Mesenchymal stem cell (in vitro differentiated cells and primary cell): ENCODE measurements around the gene PBOV1.

Source experiments
- DNase-seq: peaks from one replicate; pipeline ENCODE4 v3.0.0-alpha.2; 2013
- H2AFZ ChIP-seq: one replicate; pipeline ENCODE4 v1.6.1; 2013; ENCODE audit warnings: low read depth, mild to moderate bottlenecking, control low read depth, inconsistent platforms, low read length, moderate library complexity
- H2AK5ac ChIP-seq: 2 replicates; pipeline ENCODE4 v1.6.1; 2013; ENCODE audit warnings: low read length, moderate library complexity, mild to moderate bottlenecking, inconsistent platforms; ENCODE audit not compliant: severe bottlenecking
- H2BK120ac ChIP-seq: one replicate; pipeline ENCODE4 v1.6.1; 2013; ENCODE audit warnings: low read depth, mild to moderate bottlenecking, inconsistent platforms, low read length, moderate library complexity
- H2BK12ac ChIP-seq, 2 experiments: one replicate each; pipeline ENCODE4 v1.6.1; 2013; ENCODE audit warnings: inconsistent platforms in 2 of 2, low read length in 2 of 2, mild to moderate bottlenecking in 2 of 2, moderate library complexity in 2 of 2, control low read depth in 1 of 2
- H2BK15ac ChIP-seq: one replicate; pipeline ENCODE4 v1.6.1; 2013; ENCODE audit warnings: mild to moderate bottlenecking, low read depth, inconsistent platforms; ENCODE audit not compliant: poor library complexity, severe bottlenecking
- H2BK5ac ChIP-seq: 2 replicates; pipeline ENCODE4 v1.6.1; 2013; ENCODE audit warnings: low read depth, mild to moderate bottlenecking, low read length, control low read depth, inconsistent platforms; ENCODE audit not compliant: poor library complexity, severe bottlenecking
- H3K14ac ChIP-seq, 2 experiments: one replicate each; pipeline ENCODE4 v1.6.1; 2013; ENCODE audit warnings: inconsistent platforms in 2 of 2, low read length in 2 of 2, control low read depth in 1 of 2, mild to moderate bottlenecking in 1 of 2, moderate library complexity in 1 of 2
- H3K18ac ChIP-seq, 2 experiments: one replicate each; pipeline ENCODE4 v1.6.1; 2013; ENCODE audit warnings: inconsistent platforms in 2 of 2, low read length in 2 of 2, control low read depth in 1 of 2, low read depth in 1 of 2, mild to moderate bottlenecking in 1 of 2
- H3K23ac ChIP-seq, 2 experiments: one replicate each; pipeline ENCODE4 v1.6.1; 2013; ENCODE audit warnings: inconsistent platforms in 2 of 2, low read length in 2 of 2, mild to moderate bottlenecking in 2 of 2, moderate library complexity in 2 of 2, control low read depth in 1 of 2
- H3K27ac ChIP-seq: 2 replicates; pipeline ENCODE4 v1.5.1; 2013; ENCODE audit warnings: mild to moderate bottlenecking, moderate library complexity, low read length, control low read depth, inconsistent platforms; ENCODE audit not compliant: poor library complexity, severe bottlenecking
- H3K27me3 ChIP-seq, 2 experiments: 2 replicates each; pipeline versions ENCODE4 v1.6.1 to v1.7.0; 2013; ENCODE audit warnings: low read length in 2 of 2, mild to moderate bottlenecking in 2 of 2, moderate library complexity in 2 of 2, control low read depth in 1 of 2, inconsistent platforms in 1 of 2; ENCODE audit not compliant: control insufficient read depth in 1 of 2, insufficient read depth in 1 of 2
- H3K36me3 ChIP-seq, 2 experiments: 2 replicates each; pipeline versions ENCODE4 v1.6.1 to v1.7.0; 2013; ENCODE audit warnings: low read length in 2 of 2, control low read depth in 1 of 2, inconsistent platforms in 1 of 2, low read depth in 1 of 2, mild to moderate bottlenecking in 1 of 2; ENCODE audit not compliant: insufficient read depth in 2 of 2, control insufficient read depth in 1 of 2
- H3K4ac ChIP-seq, 2 experiments: one replicate each; pipeline ENCODE4 v1.6.1; 2013; ENCODE audit warnings: inconsistent platforms in 2 of 2, low read length in 2 of 2, mild to moderate bottlenecking in 2 of 2, moderate library complexity in 2 of 2, control low read depth in 1 of 2, low read depth in 1 of 2
- H3K4me1 ChIP-seq: 2 replicates; pipeline ENCODE4 v1.6.1; 2013; ENCODE audit warnings: low read depth, low read length, control low read depth; ENCODE audit not compliant: control insufficient read depth, insufficient read depth
- H3K4me2 ChIP-seq: 2 replicates; pipeline ENCODE4 v1.6.1; 2013; ENCODE audit warnings: low read length, mild to moderate bottlenecking, inconsistent platforms; ENCODE audit not compliant: poor library complexity, severe bottlenecking
- H3K4me3 ChIP-seq, 2 experiments: 2 replicates each; pipeline versions ENCODE4 v1.5.1 to v1.7.0; 2013; ENCODE audit warnings: low read length in 2 of 2, mild to moderate bottlenecking in 2 of 2, control low read depth in 1 of 2, low read depth in 1 of 2; ENCODE audit not compliant: insufficient read depth in 1 of 2
- H3K79me1 ChIP-seq: replicated peaks from 2 replicates; pipeline ENCODE4 v1.6.1; 2013; ENCODE audit warnings: mild to moderate bottlenecking, control low read depth, low read length, inconsistent platforms; ENCODE audit not compliant: poor library complexity, severe bottlenecking
- H3K9ac ChIP-seq: 2 replicates; pipeline ENCODE4 v1.7.0; 2013; ENCODE audit warnings: mild to moderate bottlenecking, low read length, moderate library complexity
- H3K9me3 ChIP-seq: 2 replicates; pipeline ENCODE4 v1.7.0; 2013; ENCODE audit warnings: mild to moderate bottlenecking, low read length; ENCODE audit not compliant: control insufficient read depth
- H4K8ac ChIP-seq: one replicate; pipeline ENCODE4 v1.6.1; 2013; ENCODE audit warnings: inconsistent platforms, mild to moderate bottlenecking, low read length, moderate library complexity
- H4K91ac ChIP-seq: one replicate; pipeline ENCODE4 v1.6.1; 2013; ENCODE audit warnings: mild to moderate bottlenecking, low read length, inconsistent platforms
- WGBS: methylation state at CpG from one replicate; pipeline ENCODE4 v1.1.7; 2013; ENCODE audit warnings: mixed read lengths; 5-methylcytosine and 5-hydroxymethylcytosine counted together

PBOV1 gene

DNA sequence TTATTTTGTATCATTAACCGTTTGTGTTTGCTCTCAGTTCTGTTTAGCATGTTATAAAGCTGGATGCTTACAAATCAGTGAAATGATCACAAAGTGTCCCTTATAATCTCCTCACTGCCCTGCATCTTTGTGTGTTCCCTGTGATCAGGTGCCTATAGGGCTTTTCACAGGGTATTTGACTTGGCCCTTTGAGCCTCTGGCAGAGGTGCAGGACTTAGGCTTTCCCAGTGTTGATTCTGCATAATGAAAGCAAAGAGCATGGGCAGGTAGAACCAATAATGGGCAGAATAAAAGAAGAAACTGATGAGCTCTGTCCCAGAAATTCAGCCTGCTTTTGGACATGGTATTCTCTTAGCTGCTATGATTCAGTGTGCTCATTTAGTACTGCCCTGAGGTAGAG, 16.9 kb upstream of the PBOV1 start:
- H4K91ac ChIP-seq, result no peak overlapping the region
- no peak overlapping the region for H3K4me3 ChIP-seq
- no peaks in the 10 kb centered on the region for H3K9me3 ChIP-seq
- no peak overlapping the region for H3K4me2 ChIP-seq
- no peaks in the 10 kb centered on the region for H3K79me1 ChIP-seq
- no peak overlapping the region for H2BK15ac ChIP-seq
- no peaks in the 10 kb centered on the region for H3K4me1 ChIP-seq
- no peak overlapping the region for H2AFZ ChIP-seq
- peak overlapping the region in 1 of 2 experiments; percentile 39 for H2BK12ac ChIP-seq
- no CpG with 5 or more reads among the region's 1 CpG for WGBS
- no peak overlapping the region for H3K9ac ChIP-seq
- no peak overlapping the region for H4K8ac ChIP-seq
- no peak overlapping the region for H2BK5ac ChIP-seq
- DNase-seq, result no peak
- peak overlapping the region; percentile 48 to 70 for H3K18ac ChIP-seq
- peak overlapping the region in 1 of 2 experiments; percentile 67 for H3K4ac ChIP-seq
- no peak overlapping the region for H3K23ac ChIP-seq
- no peak overlapping the region for H3K14ac ChIP-seq
- H2BK120ac ChIP-seq, result no peak overlapping the region
- no peak overlapping the region for H2AK5ac ChIP-seq
- H3K36me3 ChIP-seq, result no peaks in the 10 kb centered on the region
- H3K27me3 ChIP-seq, result peaks cover 0 to 7% of the 10 kb centered on the region in 2 experiments
- H3K27ac ChIP-seq, result no peak overlapping the region

DNA sequence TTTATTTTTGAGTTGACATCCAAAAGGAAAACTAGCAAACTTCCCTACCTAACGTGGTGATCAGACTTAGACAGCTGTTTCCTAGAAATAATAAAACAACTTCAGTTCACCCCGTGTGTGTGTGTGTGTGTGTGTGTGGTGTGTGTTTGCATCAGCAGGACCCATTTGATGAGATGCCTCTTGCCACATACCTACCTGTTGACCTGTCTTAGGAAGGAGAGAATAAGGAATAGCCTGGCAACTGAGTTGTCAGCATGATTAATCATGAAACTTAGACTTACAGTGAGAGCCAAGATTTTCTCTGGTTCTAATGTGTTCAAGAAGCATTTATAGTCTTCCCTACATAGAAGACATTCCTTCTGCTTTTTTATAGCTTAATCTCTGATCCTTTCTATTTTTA, 16.1 kb upstream of the PBOV1 start:
- Histone ChIP-seq H3K4me3 (no peak overlapping the region), H3K4ac (no peak overlapping the region), H2BK15ac (no peak overlapping the region), H4K8ac (no peak overlapping the region), H4K91ac (no peak overlapping the region), H2BK120ac (no peak overlapping the region), H2AFZ (no peak overlapping the region), H2BK5ac (no peak overlapping the region), H2BK12ac (no peak overlapping the region), H3K9ac (no peak overlapping the region), H3K36me3 (no peaks in the 10 kb centered on the region), H3K79me1 (no peaks in the 10 kb centered on the region), H3K27ac (no peak overlapping the region), H3K23ac (no peak overlapping the region), H3K4me1 (no peaks in the 10 kb centered on the region), H3K4me2 (no peak overlapping the region), H3K9me3 (no peaks in the 10 kb centered on the region), H3K27me3 (peaks cover 0 to 7% of the 10 kb centered on the region in 2 experiments), H3K18ac (peak overlapping the region in 1 of 2 experiments; percentile 30), H3K14ac (no peak overlapping the region), H2AK5ac (no peak overlapping the region)
- no CpG with 5 or more reads among the region's 2 CpGs for WGBS
- no peak for DNase-seq

DNA sequence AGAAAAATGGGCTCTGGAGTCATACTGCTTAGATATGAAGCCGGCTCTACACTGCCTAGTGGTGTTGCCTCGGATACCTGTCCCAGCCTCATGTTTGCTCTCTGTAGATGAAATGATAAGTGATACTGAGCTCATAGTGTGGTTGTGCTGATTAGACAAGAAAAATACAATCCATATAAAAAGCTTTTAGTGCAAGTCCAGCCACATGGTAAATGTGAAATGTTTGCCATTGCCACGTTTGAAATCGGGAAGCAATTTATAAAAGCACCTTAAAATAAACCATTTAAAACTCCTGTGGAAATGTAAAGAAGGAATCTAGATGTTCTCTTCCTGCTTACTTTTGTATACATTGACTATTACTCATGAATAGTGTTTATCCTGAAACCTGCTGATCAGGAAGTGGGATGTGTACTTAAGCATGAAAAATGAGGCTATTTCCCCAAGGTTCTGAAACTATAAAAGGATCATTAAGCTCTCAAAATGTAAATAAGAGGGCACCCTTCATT, 13.1 kb upstream of the PBOV1 start:
- Histone ChIP-seq H3K9ac (no peak overlapping the region), H2AK5ac (no peak overlapping the region), H3K27ac (no peak overlapping the region), H2BK12ac (peak overlapping the region in 1 of 2 experiments; percentile 45), H3K9me3 (no peaks in the 10 kb centered on the region), H2BK120ac (peak overlapping the region; percentile 35), H3K4me1 (no peaks in the 10 kb centered on the region), H2BK15ac (no peak overlapping the region), H3K4me3 (no peak overlapping the region), H2AFZ (no peak overlapping the region), H4K91ac (no peak overlapping the region), H3K4me2 (no peak overlapping the region), H3K18ac (peak overlapping the region in 1 of 2 experiments; percentile 52), H3K4ac (peak overlapping the region in 1 of 2 experiments; percentile 9), H3K14ac (no peak overlapping the region), H3K79me1 (no peaks in the 10 kb centered on the region), H3K27me3 (peaks cover 0 to 7% of the 10 kb centered on the region in 2 experiments), H4K8ac (no peak overlapping the region), H3K23ac (no peak overlapping the region), H2BK5ac (no peak overlapping the region), H3K36me3 (no peaks in the 10 kb centered on the region)
- DNase-seq, result peak; percentile 54
- 33% methylated on average over 1 of the region's 4 CpGs for WGBS

DNA sequence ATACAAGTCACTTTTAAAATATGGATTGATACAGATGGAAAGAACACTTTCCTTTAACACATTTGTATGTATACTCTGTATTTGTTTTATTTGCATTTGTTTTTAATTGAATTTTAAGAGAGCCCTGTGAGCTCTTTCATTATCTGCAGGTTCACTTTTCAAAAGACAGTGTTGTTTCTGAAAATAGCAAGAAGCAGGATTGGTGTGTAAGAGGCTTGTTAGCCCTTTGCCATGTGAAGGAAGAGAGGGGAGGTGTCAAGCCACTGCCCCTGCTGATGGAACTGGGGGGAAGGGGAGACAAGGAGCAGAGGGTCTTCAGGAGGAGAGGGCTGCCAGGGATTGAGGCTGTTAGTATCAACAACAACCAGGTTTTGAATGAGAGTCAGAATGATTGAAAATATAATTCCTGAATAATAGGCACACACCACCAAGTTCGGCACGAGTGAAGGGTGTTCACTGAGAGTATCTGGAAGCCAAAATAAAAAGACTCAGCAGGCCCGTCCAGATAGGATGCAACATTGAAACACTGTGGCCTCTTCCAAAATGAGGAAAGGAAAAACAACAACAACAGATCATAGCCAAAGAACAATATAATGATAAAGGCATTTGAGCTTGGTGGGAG, 12.6 kb upstream of the PBOV1 start:
- 57% methylated on average over 3 of the region's 3 CpGs for WGBS
- Histone ChIP-seq H3K79me1 (no peaks in the 10 kb centered on the region), H2AK5ac (no peak overlapping the region)

More for the DNA sequence above, 12.6 kb upstream of the PBOV1 start:
- H3K4ac ChIP-seq, result peak overlapping the region; percentile 6 to 9
- no peak overlapping the region for H3K4me3 ChIP-seq
- peak overlapping the region in 1 of 2 experiments; percentile 62 for H3K18ac ChIP-seq
- H3K14ac ChIP-seq, result no peak overlapping the region
- H3K9me3 ChIP-seq, result no peaks in the 10 kb centered on the region
- no peaks in the 10 kb centered on the region for H3K36me3 ChIP-seq
- H2BK5ac ChIP-seq, result no peak overlapping the region
- H4K91ac ChIP-seq, result peak overlapping the region; percentile 10
- H2BK120ac ChIP-seq, result peak overlapping the region; percentile 35
- peak overlapping the region; percentile 45 to 84 for H2BK12ac ChIP-seq
- no peak overlapping the region for H2BK15ac ChIP-seq
- no peak overlapping the region for H2AFZ ChIP-seq
- H3K27me3 ChIP-seq, result peaks cover 0 to 7% of the 10 kb centered on the region in 2 experiments
- H3K9ac ChIP-seq, result no peak overlapping the region
- no peak overlapping the region for H3K27ac ChIP-seq
- no peak overlapping the region for H3K4me2 ChIP-seq
- peak overlapping the region; percentile 1 for H4K8ac ChIP-seq
- no peaks in the 10 kb centered on the region for H3K4me1 ChIP-seq
- no peak for DNase-seq
- peak overlapping the region in 1 of 2 experiments; percentile 5 for H3K23ac ChIP-seq
